ENCODE measurements around the gene IGSF3.

IGSF3 gene

GRCh38 chr1:116699605-116700004 lies 32.1 kb upstream of the IGSF3 start:
- no peak for TF ChIP-seq CTCF (conservative IDR thresholded peaks at IDR 0.05; ENCODE audit: low read depth, low read length)
- DNase-seq (ENCODE audit: low read depth): no peak

DNA sequence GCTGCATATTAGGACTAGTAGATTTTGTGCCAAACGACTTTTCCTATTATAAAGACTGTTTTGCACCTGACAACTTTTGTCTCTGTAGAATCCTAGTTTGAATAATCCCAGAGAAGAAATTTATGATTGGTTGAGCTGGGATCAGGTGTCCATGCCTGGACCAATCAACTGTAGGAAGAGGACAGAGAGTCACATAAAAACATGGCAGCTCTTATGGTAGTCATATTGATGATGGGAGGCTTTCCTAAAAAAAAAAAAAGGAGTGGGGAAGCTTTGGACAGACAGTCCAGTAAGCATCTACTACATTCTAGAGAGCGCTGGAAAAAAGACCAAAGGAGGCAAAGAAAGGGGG lies 30.7 kb upstream of the IGSF3 start:
- no peak for TF ChIP-seq CTCF (conservative IDR thresholded peaks at IDR 0.05; ENCODE audit: low read depth, low read length)
- DNase-seq (ENCODE audit: low read depth): no peak

More at GRCh38 chr1:116699605-116700004, 32.1 kb upstream of the IGSF3 start:
- H3K4me3 ChIP-seq (ENCODE audit: low read length): no peak overlapping the region

GRCh38 chr1:116697548-116698243 lies 30.2 kb upstream of the IGSF3 start:
- no peak for DNase-seq (ENCODE audit: low read depth)
- H3K4me3 ChIP-seq (ENCODE audit: low read length): no peak overlapping the region
- no peak for TF ChIP-seq CTCF (conservative IDR thresholded peaks at IDR 0.05; ENCODE audit: low read depth, low read length)

More for the DNA sequence above, 30.7 kb upstream of the IGSF3 start:
- H3K4me3 ChIP-seq (ENCODE audit: low read length): no peak overlapping the region

GRCh38 chr1:116694524-116694923 lies 27.0 kb upstream of the IGSF3 start:
- no peak overlapping the region for H3K4me3 ChIP-seq (ENCODE audit: low read length)
- DNase-seq (ENCODE audit: low read depth): no peak
- TF ChIP-seq CTCF (conservative IDR thresholded peaks at IDR 0.05; ENCODE audit: low read depth, low read length): no peak

DNA sequence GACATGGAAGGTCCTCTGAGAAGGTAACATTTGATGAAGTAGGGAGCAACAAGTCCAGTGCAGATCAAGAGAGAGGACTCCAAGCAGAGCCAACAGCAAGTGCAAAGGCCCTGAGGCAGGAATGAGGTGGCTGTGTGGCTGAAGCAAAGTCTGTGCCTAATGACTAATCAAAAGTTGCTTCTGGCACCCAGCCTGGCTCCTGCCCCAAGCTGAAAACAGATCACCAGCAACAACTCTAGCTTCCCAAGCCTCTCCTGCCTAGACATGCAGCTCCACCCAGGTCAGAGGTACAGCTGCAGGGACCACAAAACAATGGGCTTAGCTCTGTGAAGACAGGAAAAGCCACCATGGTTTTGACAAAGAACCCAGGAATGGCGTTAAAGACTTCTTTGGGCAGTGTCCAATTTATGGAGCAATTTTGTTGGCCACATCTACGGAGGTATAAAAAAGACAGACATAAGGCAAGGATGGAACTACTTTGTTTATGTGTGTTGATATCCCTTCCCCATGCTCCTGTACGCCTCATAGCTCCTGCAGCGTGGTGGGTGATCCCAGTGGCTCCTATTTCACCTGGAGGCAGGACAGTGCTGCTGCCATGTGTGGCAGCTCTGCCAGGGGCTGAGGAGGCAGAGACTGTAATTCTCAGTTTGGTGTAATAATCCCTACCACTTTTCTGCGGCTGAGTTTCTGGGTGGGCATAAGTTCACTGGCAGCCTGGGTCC lies 26.4 kb upstream of the IGSF3 start:
- DNase-seq (ENCODE audit: low read depth): no peak
- TF ChIP-seq CTCF (conservative IDR thresholded peaks at IDR 0.05; ENCODE audit: low read depth, low read length): no peak
- no peak overlapping the region for H3K4me3 ChIP-seq (ENCODE audit: low read length)

DNA sequence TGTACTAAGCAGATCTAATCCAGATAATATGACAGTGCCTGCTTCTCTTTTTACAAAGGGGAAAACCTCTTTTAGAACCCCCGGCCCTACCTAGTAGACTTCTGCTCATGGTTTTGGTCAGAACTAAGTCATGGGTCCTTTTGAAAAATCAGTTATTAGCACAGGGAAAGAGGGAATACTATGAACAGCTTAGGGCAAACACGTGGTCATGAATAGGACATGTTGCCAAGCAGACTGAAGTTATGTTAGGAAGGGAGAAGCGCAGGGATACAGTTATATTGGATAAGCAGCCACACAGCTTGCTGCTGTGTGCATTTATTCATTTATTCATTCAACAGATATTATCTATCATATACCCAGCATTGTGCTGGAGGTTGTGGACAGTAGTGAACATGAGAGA lies 25.3 kb upstream of the IGSF3 start:
- H3K4me3 ChIP-seq (ENCODE audit: low read length): no peak overlapping the region
- no peak for TF ChIP-seq CTCF (conservative IDR thresholded peaks at IDR 0.05; ENCODE audit: low read depth, low read length)
- DNase-seq (ENCODE audit: low read depth): no peak

Data from retinal pigment epithelial cell (primary cell).